ENCODE data around the gene TTC7B.

TTC7B gene

GRCh38 chr14:90560558-90560957, 255.7 kb downstream of the TTC7B start:
- no peak overlapping the region for H3K4me3 ChIP-seq (ENCODE audit: control insufficient read depth, low read depth, low read length)
- no peak for DNase-seq (ENCODE audit: low read depth)
- TF ChIP-seq, protein P1, sequence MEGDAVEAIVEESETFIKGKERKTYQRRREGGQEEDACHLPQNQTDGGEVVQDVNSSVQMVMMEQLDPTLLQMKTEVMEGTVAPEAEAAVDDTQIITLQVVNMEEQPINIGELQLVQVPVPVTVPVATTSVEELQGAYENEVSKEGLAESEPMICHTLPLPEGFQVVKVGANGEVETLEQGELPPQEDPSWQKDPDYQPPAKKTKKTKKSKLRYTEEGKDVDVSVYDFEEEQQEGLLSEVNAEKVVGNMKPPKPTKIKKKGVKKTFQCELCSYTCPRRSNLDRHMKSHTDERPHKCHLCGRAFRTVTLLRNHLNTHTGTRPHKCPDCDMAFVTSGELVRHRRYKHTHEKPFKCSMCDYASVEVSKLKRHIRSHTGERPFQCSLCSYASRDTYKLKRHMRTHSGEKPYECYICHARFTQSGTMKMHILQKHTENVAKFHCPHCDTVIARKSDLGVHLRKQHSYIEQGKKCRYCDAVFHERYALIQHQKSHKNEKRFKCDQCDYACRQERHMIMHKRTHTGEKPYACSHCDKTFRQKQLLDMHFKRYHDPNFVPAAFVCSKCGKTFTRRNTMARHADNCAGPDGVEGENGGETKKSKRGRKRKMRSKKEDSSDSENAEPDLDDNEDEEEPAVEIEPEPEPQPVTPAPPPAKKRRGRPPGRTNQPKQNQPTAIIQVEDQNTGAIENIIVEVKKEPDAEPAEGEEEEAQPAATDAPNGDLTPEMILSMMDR (conservative IDR thresholded peaks at IDR 0.05; ENCODE audit: control insufficient read depth, insufficient read depth, low read depth, low read length) = no peak

DNA sequence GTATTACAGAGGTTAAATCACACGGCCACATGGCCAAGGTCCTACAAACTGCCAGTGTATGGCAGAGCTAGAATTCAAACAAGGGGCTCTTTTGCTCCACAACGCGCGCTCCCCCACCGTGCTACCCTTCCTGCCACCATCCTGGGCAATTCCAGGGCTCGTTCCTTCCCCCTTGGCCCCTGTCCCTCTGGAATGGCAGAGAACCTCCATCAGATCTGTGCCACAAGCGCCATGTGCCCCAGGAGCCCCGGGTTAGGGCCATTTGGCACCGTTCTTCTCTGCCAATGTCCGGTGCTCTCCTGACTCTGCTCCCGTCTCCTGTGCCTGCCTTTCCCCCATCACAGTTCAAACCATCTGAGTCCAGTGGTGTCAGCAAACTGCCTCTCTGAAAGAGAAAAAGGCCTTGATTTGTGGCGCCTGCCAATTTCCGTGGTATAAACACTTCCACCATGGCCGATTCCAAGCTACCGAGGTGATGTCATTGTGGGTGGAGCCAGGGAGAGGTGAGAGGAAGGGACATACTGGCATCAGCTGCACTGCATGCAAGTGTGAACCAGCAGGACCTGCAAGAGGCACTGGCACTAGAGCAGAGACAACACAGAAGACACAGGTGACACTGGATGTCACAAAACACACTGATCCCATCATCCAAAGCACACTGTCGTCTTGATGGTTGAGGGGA, 256.3 kb downstream of the TTC7B start:
- TF ChIP-seq, protein P1 (conservative IDR thresholded peaks at IDR 0.05; ENCODE audit: control insufficient read depth, insufficient read depth, low read depth, low read length) = no peak
- no peak overlapping the region for H3K4me3 ChIP-seq (ENCODE audit: control insufficient read depth, low read depth, low read length)
- DNase-seq (ENCODE audit: low read depth) = no peak

- TF ChIP-seq, protein P1 (conservative IDR thresholded peaks at IDR 0.05; ENCODE audit: control insufficient read depth, insufficient read depth, low read depth, low read length) = no peak
- H3K4me3 ChIP-seq (ENCODE audit: control insufficient read depth, low read depth, low read length) = no peak overlapping the region
Measured at GRCh38 chr14:90558983-90559590, 257.1 kb downstream of the TTC7B start.

DNA sequence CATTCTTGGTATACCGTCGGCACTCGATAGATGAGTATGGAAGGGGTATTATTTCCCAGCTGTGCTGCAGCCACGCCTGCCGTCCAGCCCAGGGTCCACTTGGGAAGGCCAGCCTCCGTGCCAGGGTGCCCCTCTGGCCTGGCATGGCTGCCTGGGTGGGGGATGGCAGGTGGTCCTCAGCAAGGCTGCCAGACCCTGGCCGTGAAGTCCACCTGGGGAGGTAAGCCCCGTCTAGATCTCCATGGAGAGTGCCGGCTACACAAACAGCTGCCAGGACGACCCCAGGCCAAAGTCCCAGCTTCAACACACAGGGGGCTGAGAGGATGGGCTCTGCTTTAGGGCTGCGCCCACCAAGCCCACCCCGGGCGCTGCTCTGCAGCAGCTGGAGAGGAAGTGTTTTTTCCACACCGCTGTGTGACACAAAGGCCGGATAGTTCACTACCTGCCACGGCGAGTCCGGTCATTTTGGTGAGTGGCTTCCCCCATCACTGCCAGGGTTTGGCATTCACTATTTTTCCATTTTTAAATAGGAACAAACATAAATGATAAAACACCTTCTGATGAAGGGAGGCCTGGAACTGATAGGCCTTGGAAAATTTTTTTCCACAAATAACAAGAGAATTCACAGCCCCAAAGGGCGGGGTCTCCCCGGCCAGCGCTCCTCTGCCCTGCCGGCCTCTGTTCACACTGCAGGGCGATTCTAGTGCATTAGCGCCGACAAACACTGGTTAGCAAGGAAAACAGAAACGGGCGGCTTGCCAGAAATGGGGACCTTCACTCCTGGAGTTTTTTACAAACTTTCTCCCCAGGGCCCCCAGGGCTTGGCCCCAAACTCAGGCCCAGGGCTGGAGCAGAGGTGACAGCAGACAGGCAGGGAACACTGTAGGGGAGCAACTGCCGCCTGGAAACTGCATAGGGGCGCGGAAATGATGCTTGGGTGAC, 257.9 kb downstream of the TTC7B start:
- H3K4me3 ChIP-seq (ENCODE audit: control insufficient read depth, low read depth, low read length) = no peak overlapping the region
- no peak for DNase-seq (ENCODE audit: low read depth)
- TF ChIP-seq, protein P1 (conservative IDR thresholded peaks at IDR 0.05; ENCODE audit: control insufficient read depth, insufficient read depth, low read depth, low read length) = no peak

More at GRCh38 chr14:90558983-90559590, 257.1 kb downstream of the TTC7B start:
- no peak for DNase-seq (ENCODE audit: low read depth)

DNA sequence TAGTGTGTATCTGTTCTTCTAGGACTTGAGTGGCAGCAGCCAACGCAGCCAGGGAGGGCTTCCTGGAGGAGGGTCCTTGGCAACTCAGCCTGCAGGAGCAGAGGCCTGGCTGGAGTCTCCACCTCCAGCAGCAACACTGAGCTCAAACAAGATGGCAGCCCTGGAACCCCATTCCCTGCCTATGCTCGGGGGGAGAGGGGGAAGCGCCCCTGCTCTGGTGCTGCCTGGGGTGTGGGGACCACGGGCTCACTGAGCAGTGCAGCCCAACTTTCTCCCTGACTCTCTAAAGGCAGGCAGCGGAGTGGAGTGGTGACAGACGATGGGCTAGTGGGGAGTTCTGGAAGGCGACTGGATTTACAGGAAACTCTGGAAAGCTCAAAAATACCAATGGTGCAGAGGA, 258.7 kb downstream of the TTC7B start:
- H3K4me3 ChIP-seq (ENCODE audit: control insufficient read depth, low read depth, low read length) = no peak overlapping the region
- no peak for DNase-seq (ENCODE audit: low read depth)
- TF ChIP-seq, protein P1 (conservative IDR thresholded peaks at IDR 0.05; ENCODE audit: control insufficient read depth, insufficient read depth, low read depth, low read length) = no peak

- no peak overlapping the region for H3K4me3 ChIP-seq (ENCODE audit: control insufficient read depth, low read depth, low read length)
- no peak for DNase-seq (ENCODE audit: low read depth)
- TF ChIP-seq, protein P1 (conservative IDR thresholded peaks at IDR 0.05; ENCODE audit: control insufficient read depth, insufficient read depth, low read depth, low read length) = no peak
Measured at GRCh38 chr14:90556666-90557450, 259.4 kb downstream of the TTC7B start.
